HEK293T (cell line): ENCODE results near the gene AANAT.

ENCODE experiments used
- ARNT ChIP-seq: fragments of 450-650 bp; IDR thresholded peaks from 2 replicates; pipeline ENCODE4 v1.6.1; 2017; ENCODE audit warnings: mild to moderate bottlenecking
- BHLHE40 ChIP-seq: fragments of 450-650 bp; IDR thresholded peaks from 2 replicates; pipeline ENCODE4 v1.6.1; 2016; ENCODE audit warnings: mild to moderate bottlenecking, moderate library complexity, borderline replicate concordance
- ELF4 ChIP-seq: fragments of 450-650 bp; IDR thresholded peaks from 2 replicates; pipeline ENCODE4 v1.6.1; 2017; ENCODE audit warnings: antibody characterized with exemption
- FOXA1 ChIP-seq: fragments of 450-650 bp; IDR thresholded peaks from 2 replicates; pipeline ENCODE4 v1.6.1; 2016; ENCODE audit warnings: mild to moderate bottlenecking
- FOXM1 ChIP-seq: fragments of 450-650 bp; IDR thresholded peaks from 2 replicates; pipeline ENCODE4 v1.6.1; 2017; ENCODE audit warnings: mild to moderate bottlenecking, borderline replicate concordance
- L3MBTL2 ChIP-seq: fragments of 450-650 bp; conservative IDR thresholded peaks from 2 replicates; pipeline ENCODE4 v1.6.1; 2016; ENCODE audit warnings: mild to moderate bottlenecking
- SP1 ChIP-seq: fragments of 450-650 bp; IDR thresholded peaks from 2 replicates; pipeline ENCODE4 v1.6.1; 2017
- SUZ12 ChIP-seq: fragments of 450-650 bp; IDR thresholded peaks from 2 replicates; pipeline ENCODE4 v1.6.1; 2016; ENCODE audit warnings: mild to moderate bottlenecking

DNA sequence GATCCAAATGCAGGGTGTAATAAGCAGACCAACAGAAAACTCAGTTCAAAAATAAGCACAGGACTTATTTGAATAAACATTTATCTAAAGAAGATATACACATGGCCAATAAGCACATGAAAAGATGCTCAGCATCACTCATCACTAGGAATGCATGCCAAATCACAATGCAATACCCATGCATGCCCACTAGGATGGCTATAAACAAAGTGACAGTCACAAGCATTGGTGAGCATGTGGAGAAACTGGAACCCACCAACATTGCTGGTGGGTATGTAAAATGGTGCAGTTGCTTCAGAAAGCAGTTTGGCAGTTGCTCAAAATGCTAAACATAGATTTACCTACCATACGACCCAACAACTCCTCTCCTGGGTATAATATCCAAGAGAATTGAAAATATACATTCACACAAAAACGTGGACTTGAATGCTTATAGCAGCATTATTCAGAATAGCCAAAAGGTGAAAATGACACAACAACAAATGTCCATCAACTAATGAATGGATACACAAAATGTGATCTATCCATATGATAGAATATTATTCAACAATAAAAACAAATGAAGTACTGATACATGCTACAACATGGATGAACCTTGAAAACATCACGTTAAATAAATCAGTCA is 34.6 kb upstream of the AANAT start:
- TF ChIP-seq SP1, result no peak
- no peak for TF ChIP-seq ARNT
- no peak for TF ChIP-seq L3MBTL2
- no peak for TF ChIP-seq FOXA1
- no peak for TF ChIP-seq BHLHE40
- TF ChIP-seq SUZ12, result no peak
- TF ChIP-seq FOXM1, result no peak
- no peak for TF ChIP-seq ELF4
